ACC112 (cell line): ENCODE results near the gene SEPTIN8.

Experiments used
- H2AFZ ChIP-seq: fragments of 200-600 bp; sonication (generic); one replicate; pipeline ENCODE4 v1.6.0; 2017; ENCODE audit warnings: antibody characterized with exemption, low read length; ENCODE audit not compliant: unreplicated experiment
- H3K27ac ChIP-seq: fragments of 200-600 bp; sonication (generic); 2 replicates; pipeline ENCODE4 v1.5.1; 2014; ENCODE audit warnings: low read depth, mild to moderate bottlenecking, antibody characterized with exemption, low read length, moderate library complexity
- H3K27me3 ChIP-seq: fragments of 200-600 bp; sonication (generic); 2 replicates; pipeline ENCODE4 v1.6.1; 2014; ENCODE audit warnings: mild to moderate bottlenecking, antibody characterized with exemption, low read length, moderate library complexity, mixed read lengths; ENCODE audit not compliant: insufficient read depth
- H3K36me3 ChIP-seq: fragments of 200-600 bp; sonication (generic); 2 replicates; pipeline ENCODE4 v1.6.1; 2016; ENCODE audit warnings: mild to moderate bottlenecking, antibody characterized with exemption, low read length, moderate library complexity, mixed read lengths; ENCODE audit not compliant: insufficient read depth
- H3K4me1 ChIP-seq: fragments of 200-600 bp; sonication (generic); one replicate; pipeline ENCODE4 v1.6.1; 2016; ENCODE audit warnings: low read length, mixed read lengths; ENCODE audit not compliant: insufficient read depth, unreplicated experiment, control insufficient read depth
- H3K4me3 ChIP-seq: fragments of 200-600 bp; sonication (generic); 2 replicates; pipeline ENCODE4 v1.5.1; 2014; ENCODE audit warnings: mild to moderate bottlenecking, low read depth, low read length
- H3K79me2 ChIP-seq: fragments of 200-600 bp; sonication (generic); one replicate; pipeline ENCODE4 v1.6.0; 2016; ENCODE audit warnings: low read length; ENCODE audit not compliant: control insufficient read depth, unreplicated experiment, insufficient read depth

Gene SEPTIN8

GRCh38 chr5:132763181-132764036 lies 13.6 kb downstream of the SEPTIN8 start:
- Histone ChIP-seq H3K36me3 (peaks cover 4% of the 10 kb centered on the region; the same call in 1 of the 2 replicates), H3K4me1 (peaks cover 13% of the 10 kb centered on the region), H3K27me3 (no peaks in the 10 kb centered on the region), H3K4me3 (no peak overlapping the region), H3K27ac (no peak overlapping the region), H3K79me2 (peaks cover 5% of the 10 kb centered on the region), H2AFZ (no peak overlapping the region)

DNA sequence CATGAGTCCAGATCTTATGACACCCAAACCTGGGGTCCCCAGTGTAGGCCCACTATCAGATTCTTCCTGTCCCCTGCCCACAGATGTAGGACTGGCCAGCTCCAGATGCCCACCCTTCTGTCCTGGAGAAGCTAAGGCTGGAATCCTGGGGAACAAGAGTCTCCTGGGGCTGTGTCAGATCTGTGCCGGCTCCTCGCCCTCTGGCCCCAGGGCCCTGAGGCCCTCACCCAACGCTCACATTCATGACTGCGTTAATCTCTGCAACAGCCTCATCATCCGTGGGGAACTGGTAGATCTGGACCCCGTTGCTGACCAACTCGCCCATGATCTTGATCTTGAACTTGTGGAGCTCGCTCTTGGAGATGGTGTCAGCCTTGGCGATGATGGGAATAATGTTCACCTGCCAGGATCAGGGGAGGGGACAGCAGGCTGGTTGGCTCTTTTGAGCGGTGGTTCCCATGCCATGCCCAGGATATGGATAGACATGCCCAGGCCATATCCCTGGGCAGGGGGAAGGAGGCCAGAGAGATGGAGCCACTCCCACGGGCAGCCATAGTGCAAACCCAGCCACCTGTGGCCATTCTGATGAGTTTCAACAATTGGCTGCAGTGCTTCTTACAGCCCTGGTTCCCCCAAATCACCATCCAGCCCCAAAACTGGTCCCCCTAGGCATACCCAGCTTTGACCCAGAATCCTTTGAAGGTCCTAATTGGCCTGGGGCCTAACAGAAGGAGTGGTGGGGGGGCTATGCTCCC lies 14.6 kb downstream of the SEPTIN8 start:
- H3K27ac ChIP-seq = no peak overlapping the region
- peaks cover 4% of the 10 kb centered on the region; the same call in 1 of the 2 replicates for H3K36me3 ChIP-seq

GRCh38 chr5:132761321-132762240 lies 15.5 kb downstream of the SEPTIN8 start:
- Histone ChIP-seq H2AFZ (no peak overlapping the region), H3K4me1 (no peaks in the 10 kb centered on the region), H3K4me3 (no peak overlapping the region), H3K79me2 (no peaks in the 10 kb centered on the region), H3K27ac (no peak overlapping the region), H3K27me3 (no peaks in the 10 kb centered on the region), H3K36me3 (peaks cover 4% of the 10 kb centered on the region; the same call in 1 of the 2 replicates)

More for the DNA sequence above, 14.6 kb downstream of the SEPTIN8 start:
- Histone ChIP-seq H3K4me3 (no peak overlapping the region), H3K27me3 (no peaks in the 10 kb centered on the region), H2AFZ (no peak overlapping the region), H3K4me1 (peaks cover 4% of the 10 kb centered on the region), H3K79me2 (no peaks in the 10 kb centered on the region)

GRCh38 chr5:132760601-132761317 lies 16.3 kb downstream of the SEPTIN8 start:
- H3K4me1 ChIP-seq = no peaks in the 10 kb centered on the region
- no peak overlapping the region for H2AFZ ChIP-seq
- H3K27ac ChIP-seq = no peak overlapping the region
- no peaks in the 10 kb centered on the region for H3K79me2 ChIP-seq
- H3K36me3 ChIP-seq = peaks cover 4% of the 10 kb centered on the region; the same call in 1 of the 2 replicates
- no peaks in the 10 kb centered on the region for H3K27me3 ChIP-seq
- no peak overlapping the region for H3K4me3 ChIP-seq

DNA sequence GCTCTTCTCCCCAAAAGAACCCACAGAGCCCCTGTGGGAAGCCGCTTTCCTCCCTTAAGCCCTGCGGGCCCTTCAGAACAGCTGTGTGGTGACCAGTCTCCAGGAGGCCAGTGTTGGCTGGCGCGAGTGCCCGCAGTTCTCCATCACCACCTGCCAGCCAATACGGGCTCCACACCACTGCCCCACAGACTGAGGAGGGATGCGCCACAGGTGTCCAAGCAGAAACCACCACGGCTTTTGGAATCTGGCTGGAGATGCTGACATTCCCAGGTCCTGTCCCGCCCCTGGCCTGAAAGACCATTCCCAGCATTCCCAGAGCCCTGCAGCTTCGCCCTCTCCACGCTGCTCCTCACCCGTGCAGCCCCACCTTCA lies 17.0 kb downstream of the SEPTIN8 start:
- Histone ChIP-seq H3K36me3 (peaks cover 4% of the 10 kb centered on the region; the same call in 1 of the 2 replicates), H3K79me2 (no peaks in the 10 kb centered on the region), H3K27ac (no peak overlapping the region), H3K27me3 (no peaks in the 10 kb centered on the region), H3K4me1 (no peaks in the 10 kb centered on the region), H2AFZ (no peak overlapping the region), H3K4me3 (no peak overlapping the region)

- peaks cover 4% of the 10 kb centered on the region; the same call in 1 of the 2 replicates for H3K36me3 ChIP-seq
- H3K27ac ChIP-seq = no peak overlapping the region
- no peaks in the 10 kb centered on the region for H3K4me1 ChIP-seq
- H3K79me2 ChIP-seq = no peaks in the 10 kb centered on the region
- no peaks in the 10 kb centered on the region for H3K27me3 ChIP-seq
- no peak overlapping the region for H3K4me3 ChIP-seq
- H2AFZ ChIP-seq = no peak overlapping the region
Measured at GRCh38 chr5:132759114-132760048, 17.7 kb downstream of the SEPTIN8 start.

DNA sequence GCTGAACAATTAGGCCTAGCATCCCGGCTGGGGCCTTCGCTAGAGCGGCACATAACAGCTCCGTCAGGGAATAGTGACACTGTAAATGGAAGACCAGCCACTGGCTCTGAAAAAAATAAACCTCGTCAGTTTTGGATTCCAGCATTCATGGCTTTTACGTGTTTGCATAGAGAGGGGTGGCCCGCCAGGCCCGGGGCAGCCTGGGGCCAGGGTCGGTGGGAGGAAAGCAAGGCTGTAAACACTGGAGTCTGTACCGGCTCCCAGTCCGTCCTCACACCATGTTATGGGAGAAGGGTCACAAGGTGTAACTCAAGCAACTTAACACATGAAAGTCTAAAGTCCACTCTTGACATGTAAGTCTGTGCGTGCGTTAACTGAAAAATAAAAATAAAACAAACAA lies 18.6 kb downstream of the SEPTIN8 start:
- no peaks in the 10 kb centered on the region for H3K79me2 ChIP-seq
- no peaks in the 10 kb centered on the region for H3K27me3 ChIP-seq
- H3K27ac ChIP-seq = no peak overlapping the region
- peaks cover 4% of the 10 kb centered on the region; the same call in 1 of the 2 replicates for H3K36me3 ChIP-seq
- no peaks in the 10 kb centered on the region for H3K4me1 ChIP-seq
- H3K4me3 ChIP-seq = no peak overlapping the region
- no peak overlapping the region for H2AFZ ChIP-seq

DNA sequence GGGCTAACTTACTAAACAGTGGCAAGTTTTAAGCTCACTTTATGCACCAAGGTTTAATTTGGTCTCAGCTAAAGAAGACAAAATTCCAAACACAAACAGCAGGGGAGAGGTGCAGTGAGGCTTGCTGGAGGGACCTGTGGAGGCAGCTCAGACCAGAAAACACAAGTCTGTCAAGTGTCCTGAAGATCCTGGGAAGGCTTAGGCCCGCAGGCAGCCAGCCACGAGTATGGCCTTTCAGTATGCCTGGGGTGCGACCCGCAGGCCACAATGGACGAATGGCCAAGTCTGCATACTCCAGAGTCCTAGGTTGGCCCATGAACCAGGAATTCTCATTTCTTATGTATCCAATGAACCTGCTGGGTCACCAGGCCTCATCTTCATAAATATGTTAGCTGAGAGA lies 20.5 kb downstream of the SEPTIN8 start:
- Histone ChIP-seq H3K79me2 (no peaks in the 10 kb centered on the region), H3K4me1 (peaks cover 7% of the 10 kb centered on the region), H3K27me3 (peaks cover 4% of the 10 kb centered on the region; the same call in 1 of the 2 replicates), H3K4me3 (no peak overlapping the region), H3K36me3 (peaks cover 4% of the 10 kb centered on the region; the same call in 1 of the 2 replicates), H2AFZ (no peak overlapping the region), H3K27ac (no peak overlapping the region)

GRCh38 chr5:132754947-132755346 lies 22.1 kb downstream of the SEPTIN8 start:
- Histone ChIP-seq H3K4me1 (peaks cover 19% of the 10 kb centered on the region), H3K36me3 (peaks cover 4% of the 10 kb centered on the region; the same call in 1 of the 2 replicates), H3K27me3 (peaks cover 4% of the 10 kb centered on the region; the same call in 1 of the 2 replicates), H3K27ac (no peak overlapping the region), H2AFZ (no peak overlapping the region), H3K79me2 (no peaks in the 10 kb centered on the region), H3K4me3 (no peak overlapping the region)
